Fibroblast of lung (primary cell): ENCODE results near the gene FOXK2.

Experiments
- CTCF ChIP-seq, 2 donors: IDR thresholded peaks in 1 of 2; conservative IDR thresholded peaks in 1 of 2; 1 replicate in 1 of 2; 2 replicates in 1 of 2; pipeline ENCODE4 v1.5.1; 2011 to 2012; ENCODE audit warnings: low read length in 2 of 2, control low read depth in 1 of 2, inconsistent platforms in 1 of 2, low read depth in 1 of 2, mild to moderate bottlenecking in 1 of 2
- EZH2 ChIP-seq: IDR thresholded peaks from 2 replicates; pipeline ENCODE4 v1.5.1; 2012; ENCODE audit warnings: low read length, control low read depth, mild to moderate bottlenecking; ENCODE audit errors: missing control alignments

DNA sequence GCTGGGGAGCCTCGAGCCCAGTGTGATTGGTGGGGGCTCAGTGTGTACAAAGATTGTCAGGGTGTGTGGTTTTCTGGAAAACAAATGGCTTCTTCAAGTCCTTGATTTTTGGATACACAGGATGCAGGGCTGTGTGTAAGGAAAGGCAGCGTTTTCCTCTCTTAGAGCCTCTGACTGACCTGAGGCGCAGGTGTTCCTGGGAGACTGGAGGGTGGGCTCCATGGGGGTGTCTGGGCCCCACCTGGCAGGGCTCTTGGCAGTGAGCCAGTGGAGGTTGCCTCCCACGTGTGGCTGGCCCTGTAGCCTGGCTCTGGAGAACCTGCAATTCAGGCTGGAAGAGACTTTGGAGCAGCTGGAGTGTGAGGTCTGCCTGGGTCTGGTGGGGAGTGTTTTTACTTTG lies 5.0 kb downstream of the FOXK2 start:
- TF ChIP-seq CTCF (conservative IDR thresholded peaks at IDR 0.05 in 1 of 2, IDR thresholded peaks at IDR 0.05 in 1 of 2; ENCODE audit: low read depth in 1 of 2, low read length in 2 of 2) (no peak), EZH2 (no peak)
